Dermis microvascular lymphatic vessel endothelial cell (primary cell): ENCODE results near the gene DNAAF8. TPM values are rescaled to one million over a fixed set of nuclear protein-coding genes. Genes with fewer than 3 reads are reported as not detected.

Source experiments
- DNase-seq, 2 donors: peaks; one replicate each; pipeline versions ENCODE4 v3.0.0 to v3.0.0-alpha.2; 2010; ENCODE audit warnings: low read depth in 2 of 2
- total RNA-seq: library from RNA; depleted of rRNA; stranded (reverse); fragments of >200 nt; gene quantifications from 2 replicates; pipeline ENCODE4 v1.2.1, GENCODE V29; 2014

The DNAAF8 gene
- total RNA-seq, 1 donor from 2014 or later, result 0.13 TPM

GRCh38 chr16:4695473-4696171 is 38.7 kb upstream of the DNAAF8 start:
- no peak for DNase-seq

GRCh38 chr16:4696172-4696904 is 38.0 kb upstream of the DNAAF8 start:
- no peak for DNase-seq

GRCh38 chr16:4696905-4697847 is 37.2 kb upstream of the DNAAF8 start:
- DNase-seq, result no peak

GRCh38 chr16:4697848-4698291 is 36.5 kb upstream of the DNAAF8 start:
- no peak for DNase-seq

- DNase-seq, result no peak
Observed at GRCh38 chr16:4698321-4699045, 35.9 kb upstream of the DNAAF8 start.

- DNase-seq, result no peak
Observed at GRCh38 chr16:4699046-4699556, 35.2 kb upstream of the DNAAF8 start.

GRCh38 chr16:4700380-4700996 is 33.8 kb upstream of the DNAAF8 start:
- no peak for DNase-seq

- no peak for DNase-seq
Observed at GRCh38 chr16:4700997-4701743, 33.2 kb upstream of the DNAAF8 start.

GRCh38 chr16:4701791-4702465 is 32.4 kb upstream of the DNAAF8 start:
- DNase-seq, result no peak

- DNase-seq, result no peak
Observed at GRCh38 chr16:4702466-4702808, 31.9 kb upstream of the DNAAF8 start.

- no peak for DNase-seq
Observed at GRCh38 chr16:4703906-4704305, 30.4 kb upstream of the DNAAF8 start.

- DNase-seq, result no peak
Observed at GRCh38 chr16:4704491-4704890, 29.8 kb upstream of the DNAAF8 start.

- DNase-seq, result no peak
Observed at GRCh38 chr16:4704913-4705312, 29.4 kb upstream of the DNAAF8 start.

GRCh38 chr16:4706871-4707270 is 27.5 kb upstream of the DNAAF8 start:
- DNase-seq, result no peak

GRCh38 chr16:4709481-4709880 is 24.9 kb upstream of the DNAAF8 start:
- DNase-seq, result no peak

- DNase-seq, result no peak
Observed at GRCh38 chr16:4713663-4714501, 20.5 kb upstream of the DNAAF8 start.

- no peak for DNase-seq
Observed at GRCh38 chr16:4714996-4715395, 19.3 kb upstream of the DNAAF8 start.

- DNase-seq, result no peak
Observed at GRCh38 chr16:4718466-4718865, 15.9 kb upstream of the DNAAF8 start.
